ENCODE measurements around the gene MBNL1. TPM values are rescaled to one million over a fixed set of nuclear protein-coding genes. Genes with fewer than 3 reads are reported as not detected.

The MBNL1 gene
- total and polyA plus RNA-seq, 2 of the 4 experiments (the other 2 are of a cell fraction): 127 to 664 TPM

GRCh38 chr3:152402695-152403451, 134.1 kb downstream of the MBNL1 start:
- Histone ChIP-seq H3K18ac (ENCODE audit: low read depth, low read length) (no peak overlapping the region; the same call in 1 of the 2 replicates), H3K4me1 (ENCODE audit: control insufficient read depth, insufficient read depth, low read length) (peaks cover 19% of the 10 kb centered on the region), H3K36me3 (ENCODE audit: control insufficient read depth, insufficient read depth, low read length) (no peaks in the 10 kb centered on the region; the same call in 1 of the 2 replicates), H4K8ac (ENCODE audit: low read depth in 2 of 2, low read length in 2 of 2) (no peak overlapping the region), H3K4ac (ENCODE audit: low read depth, low read length) (no peak overlapping the region), H3K56ac (ENCODE audit: extremely low read depth, insufficient read depth, low read length) (no peak overlapping the region), H2BK20ac (ENCODE audit: low read depth, low read length) (no peak overlapping the region; the same call in 1 of the 2 replicates), H3K27ac (ENCODE audit: insufficient read depth, low read length) (no peak overlapping the region), H4K5ac (ENCODE audit: low read depth, low read length) (no peak overlapping the region), H2BK5ac (ENCODE audit: low read depth, low read length, poor library complexity, severe bottlenecking) (peak overlapping the region; percentile 27), H2AK9ac (replicated peaks; ENCODE audit: low read depth, low read length, poor library complexity) (no peak overlapping the region), H2BK120ac (ENCODE audit: low read depth, low read length) (no peak overlapping the region), H3K14ac (replicated peaks; ENCODE audit: low read depth, low read length) (no peak overlapping the region; the same call in 1 of the 2 replicates), H3K9me1 (ENCODE audit: insufficient read depth, low read length) (peaks cover 16% of the 10 kb centered on the region), H2BK15ac (ENCODE audit: low read depth, low read length) (no peak overlapping the region), H2AK5ac (ENCODE audit: low read depth, low read length) (no peak overlapping the region), H3K27me3 (ENCODE audit: control insufficient read depth, insufficient read depth, low read length) (no peaks in the 10 kb centered on the region), H3K23ac (ENCODE audit: low read depth, low read length) (no peak overlapping the region), H2AFZ (replicated peaks; ENCODE audit: low read length, poor library complexity) (no peak overlapping the region), H3K79me1 (ENCODE audit: low read depth in 1 of 2, low read length in 2 of 2) (peaks cover 12 to 65% of the 10 kb centered on the region in 2 experiments), H3K4me3 (ENCODE audit: insufficient read depth, low read depth, low read length) (no peak overlapping the region), H4K20me1 (ENCODE audit: insufficient read depth, low read length) (peaks cover 66% of the 10 kb centered on the region), H3K9me3 (ENCODE audit: control insufficient read depth, insufficient read depth, low read length) (no peaks in the 10 kb centered on the region), H3K4me2 (ENCODE audit: low read depth, low read length) (no peak overlapping the region), H4K91ac (ENCODE audit: insufficient read depth, low read depth, low read length) (no peak overlapping the region; the same call in 1 of the 2 replicates), H3K9ac (ENCODE audit: low read depth, low read length) (no peak overlapping the region)
- WGBS, 2 experiments (ENCODE audit: extremely low coverage in 2 of 2, insufficient read length in 1 of 2): 33% methylated on average over 1 of the region's 5 CpGs; no CpG with 5 or more reads in 1 of the 2 experiments
- intact Hi-C loops (cut with micrococcal nuclease): no loop called here
- in situ Hi-C loops (cut with MboI; ENCODE audit: low sequenced_read_pairs): no loop called here
- dilution Hi-C loops (cut with HindIII; ENCODE audit: low sequenced_read_pairs, unreplicated experiment): no loop called here
- TF ChIP-seq MAFK (IDR thresholded peaks at IDR 0.05; ENCODE audit: low read depth, low read length) (peak; percentile 36; the same call in 1 of the 2 replicates), FOS (IDR thresholded peaks at IDR 0.05; ENCODE audit: low read depth, low read length) (no peak)
- POLR2A ChIA-PET (ENCODE audit: unreplicated experiment): no interaction called here
- BruUV-seq (replicated peaks): TSS peak; percentile 1
- CTCF ChIA-PET: interaction anchor here (0.6 to 1.0 kb wide), 2 partner anchors 16 to 98 kb away, joined by 3 to 5 read pairs; no protein-coding TSS in a partner anchor
- peak; percentile 24 for DNase-seq
- no peak for ATAC-seq (ENCODE audit: low read depth)
